Measurements from ENCODE around the gene NPFFR1.
"Not testable (repeated sequence)": the region's sequence is repeated elsewhere in the genome, so short reads cannot be mapped to it uniquely, and the experiment has no call there.

Gene NPFFR1

DNA sequence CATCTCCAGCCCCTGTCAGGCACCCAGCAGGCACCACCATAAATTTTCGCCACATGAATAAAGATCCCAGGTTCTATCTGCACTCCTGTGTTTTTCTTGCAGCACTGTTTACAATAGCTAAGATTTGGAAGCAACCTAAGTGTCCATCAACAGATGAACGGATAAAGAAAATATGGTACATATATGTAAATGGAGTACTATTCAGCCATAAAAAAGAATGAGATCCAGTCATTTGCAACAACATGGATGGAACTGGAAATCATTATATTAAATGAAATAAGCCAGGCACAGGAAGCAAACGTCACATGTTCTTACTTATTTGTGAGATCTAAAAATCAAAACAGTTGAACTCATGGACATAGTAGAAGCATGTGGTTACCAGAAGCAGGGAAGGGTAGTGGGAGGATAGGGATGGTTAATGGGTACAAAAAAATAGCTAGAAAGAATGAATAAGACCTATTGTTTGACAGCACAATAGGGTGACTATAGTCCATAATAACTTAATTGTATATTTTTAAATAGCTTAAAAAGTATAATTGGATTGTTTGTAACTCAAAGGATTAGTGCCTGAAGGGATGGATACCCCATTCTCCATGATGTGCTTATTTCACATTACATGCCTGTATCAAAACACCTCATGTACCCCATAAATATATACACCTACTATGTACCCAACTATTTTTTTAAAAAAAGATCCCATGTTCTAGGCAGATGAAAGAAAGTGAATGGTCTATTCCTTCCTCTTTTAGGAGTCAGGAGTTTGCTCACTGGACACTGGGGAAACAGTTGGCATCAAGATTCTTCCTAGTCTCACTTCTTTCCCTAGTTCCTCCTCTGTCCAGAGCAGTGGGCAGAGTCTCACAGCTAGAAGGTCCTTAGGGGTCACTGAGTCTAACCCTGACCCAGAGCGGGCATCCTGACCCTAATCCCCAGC lies 1.0 kb upstream of the NPFFR1 start:
- DNase-seq = no peak

- no peak for DNase-seq
These were observed 746 bp downstream of the NPFFR1 start for GRCh38 chr10:70283071-70283444.

- no peak for DNase-seq
These were observed 2.2 kb downstream of the NPFFR1 start for GRCh38 chr10:70281609-70282008.

- no peak for DNase-seq
These were observed 3.7 kb downstream of the NPFFR1 start for GRCh38 chr10:70280099-70280498.

GRCh38 chr10:70277396-70278030 lies 6.3 kb downstream of the NPFFR1 start:
- no peak for DNase-seq

DNA sequence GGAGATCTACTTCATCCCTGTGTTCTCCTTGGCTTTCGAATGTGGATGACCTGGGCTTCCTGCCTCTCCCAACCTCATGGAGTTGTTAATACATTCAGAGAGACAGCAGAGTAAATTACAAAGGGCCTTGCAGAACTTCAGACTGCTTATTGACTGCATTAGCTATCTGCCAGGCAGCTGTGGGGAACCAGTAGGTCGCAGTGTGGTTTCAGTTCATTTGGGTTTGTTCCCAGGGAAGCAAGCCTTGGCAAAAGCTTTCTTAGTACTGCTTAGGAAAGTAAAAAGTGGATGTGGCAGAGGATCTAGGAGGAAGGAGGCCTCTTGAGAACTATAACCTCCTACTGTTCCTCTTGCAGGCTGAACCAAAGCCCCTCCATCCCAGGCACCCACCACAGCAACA lies 9.2 kb downstream of the NPFFR1 start:
- no peak for DNase-seq

DNA sequence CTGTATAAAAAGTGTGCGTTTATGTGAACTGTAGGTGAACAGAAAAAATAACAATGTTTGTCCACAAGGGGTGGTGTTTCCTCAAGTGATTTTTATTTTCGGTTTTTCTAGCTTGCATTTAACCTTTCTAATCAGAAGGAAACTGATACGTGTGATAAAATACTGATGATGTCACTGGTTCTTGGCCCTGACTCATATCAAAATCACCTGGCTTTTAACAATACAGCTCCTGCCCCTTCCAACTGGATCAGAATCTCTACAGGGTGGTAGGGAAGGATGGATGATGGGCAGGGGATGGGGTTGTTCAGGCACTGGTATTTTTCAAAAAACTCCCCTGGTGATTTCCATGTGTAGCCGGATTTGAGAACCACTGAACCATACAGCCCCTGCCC lies 10.9 kb downstream of the NPFFR1 start:
- no peak for DNase-seq

DNA sequence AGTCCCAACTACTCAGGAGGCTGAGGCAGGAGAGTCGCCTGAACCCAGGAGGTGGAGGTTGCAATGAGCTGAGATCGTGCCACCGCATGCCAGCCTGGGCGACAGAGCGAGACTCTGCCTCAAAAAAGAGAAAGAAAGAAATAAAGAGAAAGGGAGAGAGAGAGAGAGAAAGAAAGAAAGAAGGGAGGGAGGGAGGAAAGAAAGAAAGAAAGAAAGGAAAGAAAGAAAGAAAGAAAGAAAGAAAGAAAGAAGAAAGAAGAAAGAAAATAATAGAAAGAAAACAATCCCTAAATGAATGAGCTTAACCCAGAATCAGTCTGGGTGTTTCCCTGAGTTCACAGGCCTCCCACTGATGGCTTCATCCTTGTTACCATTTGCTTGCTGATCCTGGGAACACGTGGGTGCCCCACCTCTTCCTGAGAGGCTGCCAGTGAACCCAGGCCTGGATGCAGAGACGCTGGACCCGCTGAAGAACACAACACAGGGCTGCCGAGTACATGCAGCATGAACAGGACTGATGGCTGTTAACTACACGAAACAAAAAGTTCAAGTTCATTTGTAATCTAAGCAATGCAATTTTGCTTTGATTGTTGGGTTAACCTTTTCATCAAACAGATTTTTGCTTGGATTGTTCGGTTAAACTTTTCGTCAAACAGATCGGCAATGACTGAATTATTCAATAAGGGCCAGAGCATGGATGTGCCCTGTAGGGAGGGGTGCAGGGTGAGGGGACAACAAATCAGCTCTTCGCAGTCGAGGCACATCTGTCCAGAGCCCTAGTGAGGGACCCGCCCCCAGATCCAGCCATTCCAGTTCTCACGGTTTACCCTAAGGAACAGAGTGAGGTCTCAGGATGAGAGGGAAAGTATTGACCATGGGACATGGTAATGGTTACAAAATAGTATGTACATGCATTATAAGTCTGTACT lies 11.5 kb downstream of the NPFFR1 start:
- DNase-seq = no peak

DNA sequence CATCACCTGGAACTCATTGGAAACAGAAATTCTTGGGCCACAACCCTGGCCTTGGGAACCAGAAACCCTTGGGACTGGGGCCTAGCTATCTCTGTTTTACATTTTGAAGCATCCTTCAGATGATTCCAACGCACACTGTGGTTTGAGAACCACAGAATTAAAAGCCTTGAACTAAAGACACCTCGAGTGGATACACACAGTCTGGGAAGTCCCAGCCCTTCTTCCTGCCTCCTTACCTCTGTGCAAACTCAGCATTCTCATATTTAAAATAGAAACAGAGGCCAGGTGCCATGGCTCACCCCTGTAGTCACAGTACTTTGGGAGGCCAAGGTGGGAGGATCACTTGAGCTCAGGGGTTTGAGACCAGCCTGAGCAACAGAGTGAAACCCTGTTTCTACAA lies 12.9 kb downstream of the NPFFR1 start:
- no peak for DNase-seq

- DNase-seq = no peak
These were observed 14.1 kb downstream of the NPFFR1 start for GRCh38 chr10:70269741-70270140.

DNA sequence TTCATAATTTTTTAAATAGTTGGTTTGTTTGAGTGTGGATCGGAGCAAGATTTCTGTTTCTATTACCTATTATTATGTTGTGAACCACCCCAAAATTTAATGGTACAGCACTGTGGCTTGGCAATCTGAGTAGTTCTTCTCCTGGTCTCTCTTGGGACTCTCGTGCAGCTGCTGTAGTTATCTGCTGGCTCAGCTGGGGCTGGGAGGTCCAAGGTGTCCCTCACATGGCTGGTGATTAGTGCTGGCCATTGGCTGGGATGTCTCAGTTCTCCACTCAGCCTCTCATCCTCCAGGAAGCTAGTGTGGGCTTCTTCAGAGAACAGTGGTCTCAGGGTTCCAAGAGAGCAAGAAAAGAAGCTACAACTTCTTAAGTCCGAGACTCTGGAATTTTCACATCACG lies 15.4 kb downstream of the NPFFR1 start:
- no peak for DNase-seq

- no peak for DNase-seq
These were observed 16.5 kb downstream of the NPFFR1 start for GRCh38 chr10:70267161-70267933.

DNA sequence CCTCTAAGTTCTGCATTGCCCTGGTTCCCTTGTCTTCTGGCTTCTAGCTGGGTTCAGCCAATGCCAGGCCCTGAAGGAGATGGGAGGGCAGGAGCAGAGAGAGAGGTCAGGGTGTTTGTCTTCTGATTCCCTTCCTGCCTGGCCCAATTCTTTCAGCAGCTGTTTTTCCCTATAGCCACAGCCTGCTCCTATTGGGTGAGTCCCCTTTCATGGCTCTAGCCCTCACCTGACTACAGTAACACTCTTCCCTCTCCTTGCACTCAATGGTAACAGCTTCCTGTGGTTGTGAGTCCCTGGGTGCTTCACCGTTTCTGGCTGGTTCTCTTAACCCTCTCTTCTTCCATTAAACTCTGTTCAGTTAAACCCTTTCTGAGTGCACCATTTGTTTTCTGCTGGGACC lies 17.1 kb downstream of the NPFFR1 start:
- DNase-seq = no peak

- DNase-seq = no peak
These were observed 17.7 kb downstream of the NPFFR1 start for GRCh38 chr10:70266056-70266455.

DNA sequence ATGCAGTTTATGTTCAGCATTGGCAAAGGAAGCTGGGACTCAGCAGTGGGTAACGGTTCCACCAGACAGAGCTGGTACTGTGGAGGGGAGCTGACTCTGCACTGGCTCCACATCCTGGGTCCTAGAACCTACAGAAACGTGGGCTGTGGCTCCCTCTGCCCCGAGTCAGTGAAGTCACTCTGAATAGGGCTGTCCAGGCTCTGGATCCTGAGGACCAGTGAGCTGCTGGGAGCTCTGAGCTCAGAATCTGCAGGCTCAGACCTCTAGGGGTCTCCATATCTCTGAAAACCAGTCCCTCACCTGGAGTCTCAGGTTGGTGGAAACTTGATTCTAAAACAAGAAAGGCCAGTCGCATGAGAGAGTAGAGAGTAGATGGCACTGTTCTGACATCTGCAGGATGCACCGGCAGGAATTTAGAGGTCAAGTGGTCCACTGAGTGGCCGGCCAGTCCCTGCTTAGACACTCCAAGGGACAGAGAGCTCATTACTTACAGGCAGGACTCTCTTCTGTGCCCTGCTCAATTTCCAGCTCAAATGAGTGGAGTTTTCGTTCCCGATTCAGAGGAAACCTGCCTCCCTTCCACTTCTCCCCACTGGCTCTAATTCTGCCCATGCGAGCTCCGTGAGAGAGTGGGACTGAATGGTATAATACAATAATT lies 18.6 kb downstream of the NPFFR1 start:
- DNase-seq = no peak

DNA sequence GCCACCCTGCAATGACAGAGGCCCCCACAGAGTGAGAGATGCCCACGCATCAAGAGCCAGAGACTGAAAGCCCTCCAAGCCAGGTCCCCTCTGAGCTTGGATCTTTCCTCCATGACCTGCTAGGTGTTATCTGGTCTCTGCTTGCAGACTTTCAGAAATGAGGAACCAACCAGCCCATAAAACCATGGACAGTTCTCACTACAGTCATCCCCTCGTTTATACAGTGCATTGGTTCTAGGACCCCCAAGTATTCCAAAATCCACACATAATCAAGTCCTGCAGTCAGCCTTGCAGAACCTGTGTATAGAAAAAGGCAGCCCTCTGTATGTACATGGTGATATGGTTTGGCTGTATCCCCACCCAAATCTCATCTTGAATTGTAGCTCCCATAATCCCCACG lies 23.1 kb downstream of the NPFFR1 start:
- no peak for DNase-seq

GRCh38 chr10:70260259-70260658 lies 23.5 kb downstream of the NPFFR1 start:
- DNase-seq = no peak

DNA sequence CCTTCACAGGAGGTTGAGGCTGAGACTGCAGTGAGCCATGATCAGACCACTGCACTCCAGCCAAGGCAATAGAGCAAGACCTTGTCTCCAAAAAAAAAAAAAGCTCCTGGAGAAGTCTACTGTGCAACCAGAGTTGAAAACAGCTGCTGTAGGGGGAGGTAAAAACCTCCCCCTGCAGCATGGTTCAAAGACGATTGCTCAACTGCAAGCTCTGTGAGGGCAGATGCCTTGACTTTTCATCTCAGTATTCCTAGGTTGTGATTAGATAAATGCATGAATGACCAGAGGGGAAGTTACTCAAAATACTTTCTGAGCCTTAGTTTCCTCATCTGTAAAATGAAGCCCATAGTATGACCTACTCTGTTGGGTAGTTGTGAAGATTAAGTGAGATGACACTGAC lies 25.6 kb downstream of the NPFFR1 start:
- no peak for DNase-seq

DNA sequence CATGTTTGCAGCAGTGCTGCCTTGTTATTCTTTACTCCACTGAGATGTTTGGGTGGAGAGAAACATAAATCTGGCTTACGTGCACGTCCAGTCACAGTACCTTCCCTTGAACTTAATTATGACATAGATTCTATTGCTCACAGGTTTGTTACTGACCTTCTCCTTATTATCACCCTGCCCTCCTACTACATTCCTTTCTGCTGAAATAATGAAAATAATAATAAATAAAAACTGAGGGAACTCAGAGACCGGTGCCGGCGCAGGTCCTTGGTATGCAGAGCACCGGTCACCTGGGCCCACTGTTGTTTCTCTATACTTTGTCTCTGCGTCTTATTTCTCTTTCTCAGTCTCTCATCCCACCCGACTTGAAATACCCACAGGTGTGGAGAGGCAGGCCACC lies 26.0 kb downstream of the NPFFR1 start:
- not testable (repeated sequence) for DNase-seq

GRCh38 chr10:70256463-70256862 lies 27.3 kb downstream of the NPFFR1 start:
- no peak for DNase-seq

- no peak for DNase-seq
These were observed 28.2 kb downstream of the NPFFR1 start for GRCh38 chr10:70255329-70256299.
